Body of pancreas (tissue), 2 donors: Measurements from ENCODE around the gene PMF1. TPM values are rescaled to one million over a fixed set of nuclear protein-coding genes. Genes with fewer than 3 reads are reported as not detected.

Source experiments
- small RNA-seq: library from RNA; depleted of rRNA; stranded (forward); fragments of <200 nt; gene quantifications from one replicate; pipeline ENCODE3, GENCODE V24; 2016
- total RNA-seq, 2 donors: library from RNA; depleted of rRNA; stranded (reverse); fragments of >200 nt; gene quantifications; one replicate each; pipeline ENCODE4 v1.1.0, GENCODE V29; 2016

The PMF1 gene
- total RNA-seq, 2 donors from 2014 or later, result 37.6 to 43.1 TPM

Small RNA genes lying within 50 kb of the gene (small RNA-seq; reads per million reads assigned to genes)
- gene RF00568, result not detected

Other genes with a start within 250 kb of the PMF1 start
- 10 to 100 TPM; 31.9 to 32.6 TPM for gene ARHGEF2, start 234.5 kb upstream of the PMF1 start, total RNA-seq
- gene SSR2, start 192.1 kb upstream of the PMF1 start, total RNA-seq, result 100 to 1,000 TPM; 179 to 291 TPM
- 10 to 100 TPM; 16.5 to 16.9 TPM for gene UBQLN4, start 159.2 kb upstream of the PMF1 start, total RNA-seq
- gene LAMTOR2, start 158.2 kb upstream of the PMF1 start, total RNA-seq, result 10 to 100 TPM; 44.2 to 47.5 TPM
- 10 to 100 TPM; 31.3 to 66.7 TPM for gene RAB25, start 151.8 kb upstream of the PMF1 start, total RNA-seq
- 1 to 10 TPM in 1 of 2 donors, under 1 TPM in 1; 0.99 to 4.7 TPM for gene MEX3A, start 130.5 kb upstream of the PMF1 start, total RNA-seq
- gene LMNA, start 98.3 kb upstream of the PMF1 start, total RNA-seq, result 100 to 1,000 TPM; 152 to 186 TPM
- gene SEMA4A, start 59.4 kb upstream of the PMF1 start, total RNA-seq, result 10 to 100 TPM in 1 of 2 donors, 1 to 10 TPM in 1; 2.6 to 11.9 TPM
- gene SLC25A44, start 18.9 kb upstream of the PMF1 start, total RNA-seq, result 10 to 100 TPM in 1 of 2 donors, 1 to 10 TPM in 1; 5.2 to 13.2 TPM
- gene BGLAP, start 29.2 kb downstream of the PMF1 start, total RNA-seq, result under 1 TPM in 1 of 2 donors, not detected in 1; 0.52 TPM
- gene PAQR6, start 35.0 kb downstream of the PMF1 start, total RNA-seq, result under 1 TPM in 1 of 2 donors, not detected in 1; 0.33 TPM
- gene SMG5, start 69.8 kb downstream of the PMF1 start, total RNA-seq, result 10 to 100 TPM; 28.3 to 35.6 TPM
- gene TMEM79, start 71.3 kb downstream of the PMF1 start, total RNA-seq, result 1 to 10 TPM in 1 of 2 donors, not detected in 1; 2.3 TPM
- gene GLMP, start 82.7 kb downstream of the PMF1 start, total RNA-seq, result 10 to 100 TPM; 16.5 to 24.4 TPM
- gene VHLL, start 86.3 kb downstream of the PMF1 start, total RNA-seq, result not detected
- 100 to 1,000 TPM; 104 to 106 TPM for gene CCT3, start 125.3 kb downstream of the PMF1 start, total RNA-seq
- not detected for gene TSACC, start 125.5 kb downstream of the PMF1 start, total RNA-seq
- 1 to 10 TPM in 1 of 2 donors, not detected in 1; 3.3 TPM for gene RHBG, start 156.2 kb downstream of the PMF1 start, total RNA-seq